Stomach (tissue), 9 donors: ENCODE results near the gene CYP4F22. TPM values are rescaled to one million over a fixed set of nuclear protein-coding genes. Genes with fewer than 3 reads are reported as not detected.

Experiments
- DNase-seq, 2 donors: peaks; one replicate each; pipeline versions ENCODE4 v3.0.0 to v3.0.0-alpha.2; 2013 to 2019
- H3K27ac ChIP-seq, 5 donors: fragments of 200-600 bp in 4 of 5; sonication (generic) in 4 of 5; one replicate each; pipeline ENCODE4 v1.5.1; 2013 to 2019; ENCODE audit warnings: mild to moderate bottlenecking in 1 of 5, moderate library complexity in 1 of 5
- H3K27me3 ChIP-seq, 3 donors: fragments of 200-600 bp; sonication (generic); one replicate each; pipeline ENCODE4 v1.5.1; 2017 to 2019; ENCODE audit warnings: mixed run types in 1 of 3
- H3K36me3 ChIP-seq, 4 donors: fragments of 200-600 bp; sonication (generic); 1 replicate in 3 of 4; 2 replicates in 1 of 4; pipeline ENCODE4 v1.5.1; 2016 to 2019
- H3K4me1 ChIP-seq, 4 donors: fragments of 200-600 bp; sonication (generic); one replicate each; pipeline ENCODE4 v1.5.1; 2016 to 2019
- H3K4me3 ChIP-seq, 4 donors: fragments of 200-600 bp; sonication (generic) in 3 of 4; one replicate each; pipeline ENCODE4 v1.5.1; 2016 to 2019; ENCODE audit warnings: mild to moderate bottlenecking in 1 of 4
- H3K9me3 ChIP-seq, 4 donors: fragments of 200-600 bp; sonication (generic); one replicate each; pipeline ENCODE4 v1.5.1; 2016 to 2019
- EP300 ChIP-seq: sonication (generic); formaldehyde crosslinking; IDR thresholded peaks from one replicate; pipeline ENCODE4 v1.6.1; 2017; ENCODE audit warnings: antibody characterized with exemption
- POLR2A ChIP-seq, 4 donors: fragments of 450-650 bp; IDR thresholded peaks; one replicate each; pipeline ENCODE4 v1.6.1; 2016; ENCODE audit warnings: antibody characterized with exemption in 4 of 4, control low read depth in 2 of 4, mild to moderate bottlenecking in 1 of 4, moderate library complexity in 1 of 4
- POLR2AphosphoS5 ChIP-seq, 3 donors: sonication (generic); formaldehyde crosslinking; IDR thresholded peaks; one replicate each; pipeline ENCODE4 v1.6.1; 2016; ENCODE audit warnings: antibody characterized with exemption in 3 of 3
- WGBS, 5 donors: extraction: QIAGEN DNeasy Blood & Tissue Kit in 3 of 5; methylation state at CpG; one replicate each; pipeline versions ENCODE4 v1.1.5 to v1.1.7; 2013 to 2018; 5-methylcytosine and 5-hydroxymethylcytosine counted together
- intact Hi-C: fragments of 100-400 bp; cut with DNase I; formaldehyde crosslinking; loops from one replicate; pipeline ENCODE4 v1.15.1; 2023; ENCODE audit warnings: low total_unique reads
- polyA plus RNA-seq, 3 donors: library from polyadenylated mRNA; stranded (reverse); fragments of 200-250 nt; gene quantifications; one replicate each; pipeline ENCODE4 v1.2.3, GENCODE V29; 2013
- total RNA-seq, 5 donors: library from RNA; depleted of rRNA; stranded (reverse); fragments of >200 nt; gene quantifications; one replicate each; pipeline versions ENCODE4 v1.1.0 to v1.2.3, GENCODE V29; 2014 to 2016
- TF ChIP-seq, protein P1 (sequence below), 7 experiments: fragments of 450-650 bp in 4 of 7; fragments of 200-600 bp in 3 of 7; sonication (generic) in 3 of 7; IDR thresholded peaks; one replicate each; pipeline ENCODE4 v1.5.1; 2016 to 2019; ENCODE audit warnings: antibody characterized with exemption in 7 of 7, control low read depth in 2 of 7, mild to moderate bottlenecking in 1 of 7
- donor health status: healthy with polysubstance abuse.
- donor health status: Bipolar disorder and iron deficiency.
- donor health status: healthy.

CYP4F22 gene
- total and polyA plus RNA-seq, 8 donors, result 0.12 to 21.6 (median 0.71) TPM; not detected in 2

DNA sequence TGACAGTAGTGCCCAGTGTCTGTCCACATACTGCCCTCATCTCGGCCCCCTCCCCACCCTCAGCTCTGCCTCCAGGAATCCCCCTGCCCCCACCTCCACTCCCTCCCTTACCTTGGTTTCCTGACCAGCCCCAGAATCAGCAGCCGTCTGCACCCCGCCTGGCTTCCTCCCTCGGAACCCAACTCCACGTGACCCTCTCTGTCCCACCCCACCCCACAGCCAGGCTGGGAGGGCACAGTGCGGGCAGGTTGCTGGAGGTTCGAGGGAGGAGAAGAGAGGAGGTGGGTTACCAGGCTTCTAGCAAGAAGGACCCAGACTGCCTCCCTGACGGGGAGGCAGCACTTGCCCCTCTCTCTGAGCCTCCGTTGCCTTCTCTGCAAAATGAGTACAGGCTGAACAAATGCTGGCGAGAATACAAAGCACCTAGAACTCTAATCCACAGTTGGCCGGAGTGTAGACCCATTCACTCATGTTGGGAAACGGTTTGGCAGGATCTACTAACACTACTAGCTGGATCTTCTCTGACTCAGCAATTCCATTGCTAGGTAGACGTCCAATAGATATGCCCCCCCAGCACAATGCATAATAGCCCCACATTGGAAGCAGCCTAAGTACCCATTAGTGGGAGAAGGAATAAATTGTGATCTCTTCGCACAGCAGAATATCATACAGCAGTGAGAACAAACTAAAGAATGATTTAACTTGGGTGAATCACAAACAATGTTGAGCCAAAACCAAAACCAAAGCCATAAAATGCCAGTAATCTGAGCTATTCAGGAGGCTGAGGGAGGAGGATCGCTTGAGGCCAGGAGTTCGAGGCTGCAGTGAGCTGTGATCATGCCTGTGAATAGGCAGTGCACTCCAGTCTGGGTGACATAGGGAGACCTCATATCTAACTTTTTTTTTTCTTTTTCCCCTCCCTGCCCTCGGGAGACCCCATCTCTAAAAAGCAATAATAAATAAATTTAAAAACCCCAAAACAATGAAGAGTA lies 43.6 kb upstream of the CYP4F22 start, which contains the start of gene RASAL3:
Gene RASAL3, minus strand, starts transcription at position 151 of the 992 bp plus-strand sequence. CDS start 186 bp downstream, outside the sequence.
- peak within 1 kb of the TSS; percentile 55 to 85 (median 70) for H3K27ac ChIP-seq
- H3K36me3 ChIP-seq, result peaks cover 0 to 10% (median 0%) of the 10 kb centered on the region in 4 donors
- H3K9me3 ChIP-seq, result no peaks in the 10 kb centered on the region
- peak within 1 kb of the TSS; percentile 25 to 51 (median 42) for H3K4me3 ChIP-seq
- DNase-seq, result peak in 1 of 2 donors; percentile 24
- peaks cover 3 to 60% (median 16%) of the 10 kb centered on the region in 3 donors for H3K27me3 ChIP-seq
- intact Hi-C loops, result no loop called here
- peaks cover 0 to 27% (median 7%) of the 10 kb centered on the region in 4 donors for H3K4me1 ChIP-seq
- WGBS, 5 donors, result 26 to 32% (median 29%) methylated on average over 16 to 17 of the region's 17 CpGs
- TF ChIP-seq, protein P1, sequence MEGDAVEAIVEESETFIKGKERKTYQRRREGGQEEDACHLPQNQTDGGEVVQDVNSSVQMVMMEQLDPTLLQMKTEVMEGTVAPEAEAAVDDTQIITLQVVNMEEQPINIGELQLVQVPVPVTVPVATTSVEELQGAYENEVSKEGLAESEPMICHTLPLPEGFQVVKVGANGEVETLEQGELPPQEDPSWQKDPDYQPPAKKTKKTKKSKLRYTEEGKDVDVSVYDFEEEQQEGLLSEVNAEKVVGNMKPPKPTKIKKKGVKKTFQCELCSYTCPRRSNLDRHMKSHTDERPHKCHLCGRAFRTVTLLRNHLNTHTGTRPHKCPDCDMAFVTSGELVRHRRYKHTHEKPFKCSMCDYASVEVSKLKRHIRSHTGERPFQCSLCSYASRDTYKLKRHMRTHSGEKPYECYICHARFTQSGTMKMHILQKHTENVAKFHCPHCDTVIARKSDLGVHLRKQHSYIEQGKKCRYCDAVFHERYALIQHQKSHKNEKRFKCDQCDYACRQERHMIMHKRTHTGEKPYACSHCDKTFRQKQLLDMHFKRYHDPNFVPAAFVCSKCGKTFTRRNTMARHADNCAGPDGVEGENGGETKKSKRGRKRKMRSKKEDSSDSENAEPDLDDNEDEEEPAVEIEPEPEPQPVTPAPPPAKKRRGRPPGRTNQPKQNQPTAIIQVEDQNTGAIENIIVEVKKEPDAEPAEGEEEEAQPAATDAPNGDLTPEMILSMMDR (IDR thresholded peaks at IDR 0.05), result no peak
- TF ChIP-seq POLR2AphosphoS5 (IDR thresholded peaks at IDR 0.05) (no peak), POLR2A (IDR thresholded peaks at IDR 0.05) (no peak), EP300 (no peak)

DNA sequence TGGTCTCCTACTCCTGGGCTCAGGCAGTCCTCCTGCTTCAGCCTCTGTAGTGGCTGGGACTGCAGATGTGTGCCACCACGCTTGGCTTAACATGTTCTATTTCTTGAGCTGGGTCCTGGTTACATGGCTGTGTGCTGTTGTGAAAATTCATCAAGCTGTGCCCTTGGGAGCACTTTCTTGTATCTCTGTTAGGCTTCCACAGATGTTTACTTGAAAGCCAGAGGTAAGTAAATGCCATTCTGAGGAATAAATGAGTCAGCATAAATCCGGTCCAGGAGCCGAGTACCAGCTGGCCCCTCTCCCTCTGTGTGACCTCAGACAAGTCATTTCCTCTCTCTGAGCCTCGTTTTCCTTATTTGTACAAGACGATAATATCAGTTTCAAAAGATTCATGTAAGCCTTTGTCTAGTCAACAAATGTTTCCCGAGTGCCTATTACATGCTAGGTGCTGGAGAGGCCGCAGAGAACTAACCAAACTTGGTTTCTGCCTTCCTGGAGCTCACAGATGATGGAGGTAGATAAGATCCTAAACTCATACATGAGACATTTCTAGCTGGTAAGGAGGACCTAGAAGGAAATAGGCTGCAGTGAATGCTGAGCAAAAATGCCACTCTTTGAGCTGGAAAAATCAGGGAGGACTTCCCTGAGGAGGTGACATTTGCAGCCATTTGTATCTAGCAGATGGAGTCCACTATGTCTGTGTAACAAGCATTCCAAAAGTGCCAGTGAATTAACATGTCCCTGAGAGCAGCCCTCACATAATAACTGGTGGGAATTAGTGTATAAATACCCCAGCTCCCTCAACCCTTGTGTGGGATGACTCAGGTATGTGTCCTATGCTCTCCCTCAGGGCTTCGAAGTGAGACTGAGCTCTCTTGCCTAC lies 41.2 kb upstream of the CYP4F22 start:
- 27 to 39% (median 33%) methylated on average over 8 of the region's 8 CpGs for WGBS, 5 donors
- H3K4me1 ChIP-seq, result peaks cover 0 to 31% (median 12%) of the 10 kb centered on the region in 4 donors
- peak in 1 of 2 donors; percentile 23 for DNase-seq
- intact Hi-C loops, result no loop called here
- H3K27me3 ChIP-seq, result peaks cover 3 to 77% (median 32%) of the 10 kb centered on the region in 3 donors
- H3K4me3 ChIP-seq, result no peak overlapping the region
- no peaks in the 10 kb centered on the region for H3K9me3 ChIP-seq
- H3K27ac ChIP-seq, result peak overlapping the region in 2 of 5 donors; percentile 45 to 50
- TF ChIP-seq EP300, result no peak
- TF ChIP-seq, protein P1 (IDR thresholded peaks at IDR 0.05), result no peak
- TF ChIP-seq POLR2AphosphoS5 (IDR thresholded peaks at IDR 0.05), result no peak
- TF ChIP-seq POLR2A (IDR thresholded peaks at IDR 0.05), result no peak
- H3K36me3 ChIP-seq, result no peaks in the 10 kb centered on the region

DNA sequence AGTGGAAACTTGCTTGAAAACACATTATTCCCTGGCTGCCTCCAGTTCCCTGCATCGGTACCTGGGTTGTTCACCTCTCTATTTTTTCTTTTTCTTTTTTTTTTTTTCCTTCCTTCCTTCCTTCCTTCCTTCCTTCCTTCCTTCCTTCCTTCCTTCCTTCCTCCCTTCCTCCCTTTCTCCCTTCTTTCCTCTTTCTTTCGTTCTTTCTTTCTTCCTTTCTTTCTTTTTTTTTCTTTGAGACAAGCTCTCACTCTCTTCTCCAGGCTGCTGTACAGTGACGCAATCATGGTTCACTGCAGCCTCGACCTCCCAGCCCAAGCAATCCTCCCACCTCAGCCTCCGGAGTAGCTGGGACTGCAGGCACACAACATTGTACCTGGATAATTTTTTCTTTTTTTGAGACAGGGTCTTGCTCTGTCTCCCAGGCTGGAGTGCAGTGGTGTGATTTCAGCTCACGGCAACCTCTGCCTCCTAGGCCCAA lies 40.6 kb upstream of the CYP4F22 start:
- Histone ChIP-seq H3K4me3 (no peak overlapping the region), H3K27me3 (peaks cover 3 to 76% (median 35%) of the 10 kb centered on the region in 3 donors), H3K36me3 (no peaks in the 10 kb centered on the region), H3K9me3 (no peaks in the 10 kb centered on the region), H3K27ac (peak overlapping the region in 1 of 5 donors; percentile 50), H3K4me1 (peaks cover 0 to 31% (median 12%) of the 10 kb centered on the region in 4 donors)
- TF ChIP-seq, protein P1 (IDR thresholded peaks at IDR 0.05), result no peak
- TF ChIP-seq POLR2AphosphoS5 (IDR thresholded peaks at IDR 0.05), result no peak
- TF ChIP-seq POLR2A (IDR thresholded peaks at IDR 0.05), result no peak
- no peak for TF ChIP-seq EP300
- 72 to 81% (median 74%) methylated on average over 6 of the region's 6 CpGs for WGBS, 5 donors
- no peak for DNase-seq
- intact Hi-C loops, result no loop called here
